Measurements from ENCODE around the gene RPL10. TPM values are rescaled to one million over a fixed set of nuclear protein-coding genes. Genes with fewer than 3 reads are reported as not detected.

RPL10 gene
- total and polyA plus RNA-seq, 2 of the 8 experiments (the other 6 are each of a cell fraction or from before 2014, with no cell fraction given), result 2,633 to 4,293 TPM

DNA sequence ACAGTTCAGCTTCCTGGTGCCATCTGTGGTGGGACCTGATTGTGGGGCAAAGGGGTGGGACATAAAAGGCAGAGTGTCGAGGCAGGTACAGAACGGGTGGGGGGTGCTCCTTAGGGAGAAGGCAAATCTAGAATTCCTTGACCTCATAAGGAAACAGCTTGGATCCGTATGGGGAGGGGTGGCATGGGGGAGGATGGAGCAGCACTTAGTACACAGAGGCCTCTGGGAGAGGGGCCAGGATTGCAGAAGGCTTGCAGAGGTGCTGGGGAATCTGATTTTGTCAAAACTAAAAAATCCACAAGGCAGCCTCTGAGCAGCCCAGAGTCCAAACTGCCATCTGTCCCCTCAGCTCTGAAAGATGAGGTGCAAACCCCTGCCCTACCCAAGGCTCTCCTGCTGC is 21.4 kb upstream of the RPL10 start:
- no peak overlapping the region for H3K9ac ChIP-seq (replicated peaks in 1 of 4; ENCODE audit: extremely low read depth in 1 of 4, low read depth in 3 of 4, low read length in 3 of 4)
- peaks cover 0 to 26% (median 15%) of the 10 kb centered on the region in 4 experiments; a peak in 6 of 7 replicates for H3K4me1 ChIP-seq (replicated peaks in 1 of 4; ENCODE audit: control insufficient read depth in 3 of 4, insufficient read depth in 4 of 4, low read length in 3 of 4)
- H4K5ac ChIP-seq (ENCODE audit: insufficient read length, low read depth, low read length), result no peak overlapping the region
- no peak overlapping the region for H3K18ac ChIP-seq (ENCODE audit: extremely low read depth, low read length)
- H3K79me2 ChIP-seq (ENCODE audit: control insufficient read depth in 1 of 2, insufficient read depth in 2 of 2, low read length in 2 of 2), result peaks cover 0 to 13% of the 10 kb centered on the region in 2 experiments; a peak in 2 of 4 replicates
- H3K4me3 ChIP-seq (ENCODE audit: extremely low read depth in 1 of 4, insufficient read depth in 2 of 4, low read depth in 3 of 4, low read length in 4 of 4), result no peak overlapping the region
- H2AK5ac ChIP-seq (ENCODE audit: low read depth, low read length), result no peak overlapping the region
- no peak overlapping the region for H3K23ac ChIP-seq (ENCODE audit: insufficient read length)
- no peak overlapping the region for H4K91ac ChIP-seq (replicated peaks; ENCODE audit: insufficient read length, low read length)
- TF ChIP-seq KDM4A (IDR thresholded peaks at IDR 0.05; ENCODE audit: low read depth, low read length, severe bottlenecking) (no peak), CEBPB (IDR thresholded peaks at IDR 0.05; ENCODE audit: low read depth, low read length) (no peak), TCF12 (IDR thresholded peaks at IDR 0.05; ENCODE audit: low read depth, low read length) (no peak), YY1 (IDR thresholded peaks at IDR 0.05; ENCODE audit: low read depth, low read length) (no peak), PHF8 (conservative IDR thresholded peaks at IDR 0.05; ENCODE audit: low read depth, low read length) (no peak), BACH1 (IDR thresholded peaks at IDR 0.05; ENCODE audit: low read length) (no peak), POLR2A (IDR thresholded peaks at IDR 0.05; ENCODE audit: control extremely low read depth in 1 of 2, low read depth in 2 of 2, low read length in 2 of 2) (no peak), SP4 (IDR thresholded peaks at IDR 0.05; ENCODE audit: low read length) (no peak), HDAC2 (IDR thresholded peaks at IDR 0.05; ENCODE audit: borderline replicate concordance in 1 of 2, low read depth in 2 of 2, low read length in 2 of 2) (no peak), MAFK (IDR thresholded peaks at IDR 0.05; ENCODE audit: low read depth, low read length) (no peak), CHD1 (IDR thresholded peaks at IDR 0.05; ENCODE audit: low read depth, low read length) (no peak), CBX8 (IDR thresholded peaks at IDR 0.05; ENCODE audit: borderline replicate concordance, low read depth, low read length) (no peak)
- TF ChIP-seq, protein P1, sequence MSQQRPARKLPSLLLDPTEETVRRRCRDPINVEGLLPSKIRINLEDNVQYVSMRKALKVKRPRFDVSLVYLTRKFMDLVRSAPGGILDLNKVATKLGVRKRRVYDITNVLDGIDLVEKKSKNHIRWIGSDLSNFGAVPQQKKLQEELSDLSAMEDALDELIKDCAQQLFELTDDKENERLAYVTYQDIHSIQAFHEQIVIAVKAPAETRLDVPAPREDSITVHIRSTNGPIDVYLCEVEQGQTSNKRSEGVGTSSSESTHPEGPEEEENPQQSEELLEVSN (IDR thresholded peaks at IDR 0.05), result no peak
- whole genome bisulfite sequencing, 2 experiments (ENCODE audit: extremely low coverage in 1 of 2, insufficient coverage in 1 of 2, insufficient read length in 1 of 2, insufficient replicate concordance in 2 of 2, low coverage in 1 of 2, low lambda C conversion rate in 2 of 2, missing lambda C conversion rate in 1 of 2), result 60% methylated on average over 2 of the region's 3 CpGs; no CpG with 5 or more reads in 1 of the 2 experiments
- no peak overlapping the region for H3K4ac ChIP-seq (replicated peaks; ENCODE audit: insufficient read length, low read depth, low read length)
- H2BK15ac ChIP-seq (ENCODE audit: low read length), result no peak overlapping the region
- POLR2A ChIA-PET (ENCODE audit: partially characterized antibody), result interaction anchor here (5.7 kb wide), 1 partner anchor 22 kb away, joined by 96 read pairs; the partner anchor contains the start of gene RPL10
- peaks cover 0 to 16% (median 0%) of the 10 kb centered on the region in 4 experiments; a peak in 1 of 8 replicates for H3K36me3 ChIP-seq (ENCODE audit: control insufficient read depth in 2 of 4, insufficient read depth in 4 of 4, low read length in 3 of 4)
- no peak overlapping the region for H2BK120ac ChIP-seq (replicated peaks; ENCODE audit: low read depth, low read length)
- H3K9me3 ChIP-seq (ENCODE audit: insufficient read depth in 2 of 2, low read depth in 1 of 2, low read length in 1 of 2), result no peaks in the 10 kb centered on the region
- H4K8ac ChIP-seq (ENCODE audit: extremely low read depth, insufficient read depth, low read length), result no peak overlapping the region
- no peaks in the 10 kb centered on the region for H3K79me1 ChIP-seq (ENCODE audit: low read depth, low read length)
- peaks cover 0 to 3% (median 0%) of the 10 kb centered on the region in 4 experiments; a peak in 2 of 7 replicates for H3K27me3 ChIP-seq (replicated peaks in 1 of 4; ENCODE audit: control insufficient read depth in 3 of 4, extremely low read depth in 1 of 4, insufficient read depth in 3 of 4, low read length in 3 of 4)
- DNase-seq (ENCODE audit: low read depth in 1 of 2, low spot score in 2 of 2) (no peak), FAIRE-seq (no peak)
- H3K4me2 ChIP-seq (ENCODE audit: insufficient read depth in 1 of 2, low read depth in 2 of 2, low read length in 2 of 2), result no peak overlapping the region; a peak in 1 of 4 replicates
- peaks cover 5% of the 10 kb centered on the region; the same call in 1 of the 2 replicates for H3K23me2 ChIP-seq (ENCODE audit: low read depth, low read length)
- H3K14ac ChIP-seq (ENCODE audit: insufficient read length), result no peak overlapping the region
- CTCF ChIA-PET (ENCODE audit: partially characterized antibody), result interaction anchor here (2.4 kb wide), 1 partner anchor 150 kb away, joined by 7 read pairs; no protein-coding TSS in a partner anchor
- H2BK5ac ChIP-seq (ENCODE audit: low read depth, low read length), result no peak overlapping the region
- no peak overlapping the region for H2BK12ac ChIP-seq (ENCODE audit: low read depth, low read length)
- no peak overlapping the region for H2BK20ac ChIP-seq (ENCODE audit: low read length)
- H2AFZ ChIP-seq (ENCODE audit: low read length), result no peak overlapping the region
- peaks cover 0 to 2% of the 10 kb centered on the region in 2 experiments for H4K20me1 ChIP-seq (replicated peaks in 1 of 2; ENCODE audit: control insufficient read depth in 1 of 2, insufficient read depth in 2 of 2, low read length in 2 of 2)
- H3K27ac ChIP-seq (ENCODE audit: low read depth, low read length), result no peak overlapping the region
- H3K56ac ChIP-seq (replicated peaks; ENCODE audit: insufficient read length, low read depth, low read length), result no peak overlapping the region
